ENCODE measurements around the gene INPP5A. TPM values are rescaled to one million over a fixed set of nuclear protein-coding genes. Genes with fewer than 3 reads are reported as not detected.

Gene INPP5A
- total and polyA plus RNA-seq, 10 of the 15 experiments (the other 5 are each of a cell fraction or from before 2014, with no cell fraction given): 0.52 to 15.0 (median 6.3) TPM

GRCh38 chr10:132593900-132594876 lies 56.6 kb downstream of the INPP5A start (continued):
- no peak for TF ChIP-seq USF2 (IDR thresholded peaks at IDR 0.05; ENCODE audit: borderline replicate concordance, low read depth, low read length)
- no peak; the same call in 1 of the 2 replicates for TF ChIP-seq IKZF1 (conservative IDR thresholded peaks at IDR 0.05)
- TF ChIP-seq BCL3 (IDR thresholded peaks at IDR 0.05; ENCODE audit: borderline replicate concordance, insufficient read depth, low read depth, low read length, poor library complexity, severe bottlenecking): no peak

GRCh38 chr10:132595021-132595420 lies 57.4 kb downstream of the INPP5A start:
- BruUV-seq (replicated peaks): no TSS peak
- ATAC-seq (no peak), DNase-seq (ENCODE audit: low read depth, low spot score) (no peak), FAIRE-seq (no peak)
- in situ Hi-C loops (cut with MboI): no loop called here
- Histone ChIP-seq H2AFZ (ENCODE audit: control insufficient read depth, low read depth, low read length) (no peak overlapping the region), H3K9ac (ENCODE audit: control insufficient read depth, insufficient read depth, low read length) (no peak overlapping the region), H3K4me2 (ENCODE audit: control insufficient read depth, insufficient read depth) (no peak overlapping the region), H3K27ac (ENCODE audit: control insufficient read depth, insufficient read depth) (no peak overlapping the region), H3K9me3 (replicated peaks; ENCODE audit: control insufficient read depth, insufficient read depth, low read length) (peaks cover 8% of the 10 kb centered on the region; the same call in 2 of the 3 replicates), H3K79me2 (ENCODE audit: control insufficient read depth, insufficient read depth, low read length) (peaks cover 13% of the 10 kb centered on the region), H3K4me3 (no peak overlapping the region), H4K20me1 (ENCODE audit: control insufficient read depth, insufficient read depth) (no peaks in the 10 kb centered on the region), H3K36me3 (ENCODE audit: control insufficient read depth in 2 of 2, insufficient read depth in 2 of 2, low read length in 1 of 2) (no peaks in the 10 kb centered on the region), H3K4me1 (ENCODE audit: control insufficient read depth, insufficient read depth, low read length) (peaks cover 19% of the 10 kb centered on the region), H3K27me3 (replicated peaks in 1 of 2; ENCODE audit: control insufficient read depth in 2 of 2, insufficient read depth in 2 of 2, low read length in 1 of 2) (no peaks in the 10 kb centered on the region)
- intact Hi-C loops (cut with micrococcal nuclease; ENCODE audit: unreplicated experiment): no loop called here
- POLR2A ChIA-PET: no interaction called here
- WGBS (ENCODE audit: insufficient coverage, insufficient replicate concordance, low lambda C conversion rate, missing lambda C conversion rate): 75% methylated on average over 11 of the region's 11 CpGs
- SMC1A ChIA-PET (ENCODE audit: uncharacterized antibody, unreplicated experiment): interaction anchor here (2.1 to 4.5 kb wide), 6 partner anchors 19 to 136 kb away, joined by 7 to 62 read pairs (median 18); no protein-coding TSS in a partner anchor
- RAD21 ChIA-PET (ENCODE audit: unreplicated experiment): interaction anchor here (1.9 to 4.7 kb wide), 4 partner anchors 20 to 55 kb away, joined by 5 to 84 read pairs (median 20); no protein-coding TSS in a partner anchor
- CTCF ChIA-PET: interaction anchor here (2.4 to 2.5 kb wide), 2 partner anchors 24 to 55 kb away, joined by 7 to 17 read pairs; no protein-coding TSS in a partner anchor
- TF ChIP-seq NKRF (conservative IDR thresholded peaks at IDR 0.05) (no peak), BCLAF1 (IDR thresholded peaks at IDR 0.05) (no peak), RELA (IDR thresholded peaks at IDR 0.05; ENCODE audit: borderline replicate concordance, partially characterized antibody) (no peak), IKZF1 (conservative IDR thresholded peaks at IDR 0.05) (no peak), BCL11A (IDR thresholded peaks at IDR 0.05; ENCODE audit: low read depth, low read length) (no peak), NFYA (IDR thresholded peaks at IDR 0.05; ENCODE audit: borderline replicate concordance, low read depth, low read length) (no peak), CEBPB (IDR thresholded peaks at IDR 0.05; ENCODE audit: borderline replicate concordance in 1 of 2, low read depth in 2 of 2, low read length in 2 of 2) (no peak)

Data from GM12878 (cell line).